Measurements from ENCODE around the gene IRF2BP2.

IRF2BP2 gene

GRCh38 chr1:234582681-234583301 is 27.2 kb downstream of the IRF2BP2 start:
- DNase-seq, result peak in 1 of 2 donors; percentile 42

GRCh38 chr1:234582186-234582585 is 27.8 kb downstream of the IRF2BP2 start:
- DNase-seq, result no peak

- DNase-seq, result no peak
These were observed 28.8 kb downstream of the IRF2BP2 start for GRCh38 chr1:234581063-234581714.

GRCh38 chr1:234579967-234580366 is 30.0 kb downstream of the IRF2BP2 start:
- no peak for DNase-seq

GRCh38 chr1:234578735-234579134 is 31.2 kb downstream of the IRF2BP2 start:
- no peak for DNase-seq

GRCh38 chr1:234578087-234578486 is 31.9 kb downstream of the IRF2BP2 start:
- no peak for DNase-seq

- no peak for DNase-seq
These were observed 36.2 kb downstream of the IRF2BP2 start for GRCh38 chr1:234573711-234574299.

GRCh38 chr1:234572966-234573365 is 37.0 kb downstream of the IRF2BP2 start:
- no peak for DNase-seq

GRCh38 chr1:234571702-234572101 is 38.3 kb downstream of the IRF2BP2 start:
- no peak for DNase-seq

GRCh38 chr1:234570329-234571120 is 39.5 kb downstream of the IRF2BP2 start:
- DNase-seq, result no peak

- DNase-seq, result no peak
These were observed 41.6 kb downstream of the IRF2BP2 start for GRCh38 chr1:234568345-234568744.

- DNase-seq, result no peak
These were observed 44.8 kb downstream of the IRF2BP2 start for GRCh38 chr1:234565132-234565531.

GRCh38 chr1:234564035-234565029 is 45.6 kb downstream of the IRF2BP2 start:
- DNase-seq, result no peak

GRCh38 chr1:234562334-234562733 is 47.6 kb downstream of the IRF2BP2 start:
- no peak for DNase-seq

- DNase-seq, result no peak
These were observed 48.7 kb downstream of the IRF2BP2 start for GRCh38 chr1:234561319-234561718.

GRCh38 chr1:234559902-234560676 is 49.9 kb downstream of the IRF2BP2 start:
- DNase-seq, result no peak

- DNase-seq, result no peak
These were observed 50.7 kb downstream of the IRF2BP2 start for GRCh38 chr1:234559152-234559901.

- DNase-seq, result no peak
These were observed 51.6 kb downstream of the IRF2BP2 start for GRCh38 chr1:234558330-234558836.

- DNase-seq, result no peak
These were observed 53.6 kb downstream of the IRF2BP2 start for GRCh38 chr1:234556245-234556943.

Data from hippocampal formation (tissue), 2 donors.